Left lung (tissue), 10 donors: ENCODE data around the gene CABP7. TPM values are rescaled to one million over a fixed set of nuclear protein-coding genes. Genes with fewer than 3 reads are reported as not detected.

Experiments
- ATAC-seq: fragments of 200-7000 bp; cut with Tn5 transposase; one replicate; pipeline ENCODE4 v1.9.1; 2020; ENCODE audit warnings: moderate library complexity
- DNase-seq, 4 donors: peaks; one replicate each; pipeline ENCODE4 v3.0.0-alpha.2; 2013 to 2020
- H3K27ac ChIP-seq, 2 donors: fragments of 200-600 bp; sonication (generic) in 1 of 2; one replicate each; pipeline versions ENCODE4 v1.5.0 to v1.8.0; 2020 to 2021
- H3K27me3 ChIP-seq, 2 donors: fragments of 200-600 bp; sonication (generic) in 1 of 2; one replicate each; pipeline versions ENCODE4 v1.5.0 to v1.8.0; 2020 to 2021
- H3K36me3 ChIP-seq, 2 donors: fragments of 200-600 bp; sonication (generic) in 1 of 2; one replicate each; pipeline versions ENCODE4 v1.5.0 to v1.8.0; 2020 to 2021
- H3K4me1 ChIP-seq, 2 donors: fragments of 200-600 bp; one replicate each; pipeline ENCODE4 v1.8.0; 2021
- H3K4me3 ChIP-seq, 2 donors: fragments of 200-600 bp; sonication (generic) in 1 of 2; one replicate each; pipeline versions ENCODE4 v1.5.0 to v1.8.0; 2020 to 2021; ENCODE audit warnings: mild to moderate bottlenecking in 1 of 2
- H3K9me3 ChIP-seq, 2 donors: fragments of 200-600 bp; sonication (generic) in 1 of 2; one replicate each; pipeline versions ENCODE4 v1.5.0 to v1.8.0; 2020 to 2021
- CTCF ChIP-seq, 2 donors: fragments of 200-600 bp; sonication (generic) in 1 of 2; IDR thresholded peaks; one replicate each; pipeline versions ENCODE4 v1.5.0 to v1.8.0; 2021; ENCODE audit warnings: antibody characterized with exemption in 2 of 2
- intact Hi-C, 2 donors: fragments of 100-400 bp; cut with DNase I; formaldehyde crosslinking; loops; one replicate each; pipeline versions ENCODE4 v1.11.2 to v1.14.2; 2022
- polyA plus RNA-seq, 6 donors: library from polyadenylated mRNA; unstranded; fragments of 120-200 nt; gene quantifications; one replicate each; pipeline ENCODE4 v1.2.1, GENCODE V29; 2013; ENCODE audit not compliant: insufficient read length in 6 of 6
- total RNA-seq, 2 donors: library from RNA; stranded (reverse); fragmentation: NEBNext Ultra II Directional; extraction: Animal tissue kit (Norgen Biotek cat#: 25700); gene quantifications; one replicate each; pipeline ENCODE4 v1.2.1, GENCODE V29; 2021
- donor health status: DM: no; HTN: yes; CAD: no.
- donor health status: DM: no; HTN: no; CAD: no.

The CABP7 gene
- total and polyA plus RNA-seq, 8 donors = 0.13 to 0.21 (median 0.17) TPM; not detected in 2

- Histone ChIP-seq H3K4me1 (no peaks in the 10 kb centered on the region), H3K4me3 (no peak overlapping the region), H3K36me3 (peaks cover 0 to 77% of the 10 kb centered on the region in 2 donors), H3K27ac (no peak overlapping the region), H3K27me3 (peaks cover 0 to under 1% of the 10 kb centered on the region in 2 donors), H3K9me3 (no peaks in the 10 kb centered on the region)
- ATAC-seq (no peak), DNase-seq (peak in 1 of 4 donors; percentile 76)
- intact Hi-C loops = no loop called here
- no peak for TF ChIP-seq CTCF (IDR thresholded peaks at IDR 0.05)
These were observed 24.5 kb upstream of the CABP7 start for GRCh38 chr22:29695129-29695926.

- Histone ChIP-seq H3K4me3 (no peak overlapping the region), H3K36me3 (peaks cover 0 to 50% of the 10 kb centered on the region in 2 donors), H3K9me3 (no peaks in the 10 kb centered on the region), H3K27me3 (peaks cover 0 to 20% of the 10 kb centered on the region in 2 donors), H3K27ac (no peak overlapping the region), H3K4me1 (peaks cover 7 to 26% of the 10 kb centered on the region in 2 donors)
- intact Hi-C loops = no loop called here
- ATAC-seq (no peak), DNase-seq (peak in 1 of 4 donors; percentile 25)
- no peak for TF ChIP-seq CTCF (IDR thresholded peaks at IDR 0.05)
These were observed 21.8 kb upstream of the CABP7 start for GRCh38 chr22:29697853-29698598.

- intact Hi-C loops = no loop called here
- Histone ChIP-seq H3K27me3 (peaks cover 0 to 28% of the 10 kb centered on the region in 2 donors), H3K4me3 (no peak overlapping the region), H3K4me1 (peaks cover 7 to 33% of the 10 kb centered on the region in 2 donors), H3K27ac (no peak overlapping the region), H3K36me3 (peaks cover 0 to 27% of the 10 kb centered on the region in 2 donors), H3K9me3 (no peaks in the 10 kb centered on the region)
- no peak for TF ChIP-seq CTCF (IDR thresholded peaks at IDR 0.05)
- DNase-seq (peak in 1 of 4 donors; percentile 40), ATAC-seq (no peak)
These were observed 19.4 kb upstream of the CABP7 start for GRCh38 chr22:29700206-29700899.

GRCh38 chr22:29700900-29701154 is 19.0 kb upstream of the CABP7 start:
- H3K36me3 ChIP-seq = peaks cover 0 to 22% of the 10 kb centered on the region in 2 donors
- no peak overlapping the region for H3K4me3 ChIP-seq
- TF ChIP-seq CTCF (IDR thresholded peaks at IDR 0.05) = no peak
- DNase-seq (peak in 1 of 4 donors; percentile 33), ATAC-seq (no peak)
- intact Hi-C loops = no loop called here
- H3K27me3 ChIP-seq = peaks cover 0 to 31% of the 10 kb centered on the region in 2 donors
- no peaks in the 10 kb centered on the region for H3K9me3 ChIP-seq
- H3K27ac ChIP-seq = no peak overlapping the region
- H3K4me1 ChIP-seq = peaks cover 7 to 33% of the 10 kb centered on the region in 2 donors
